Left ventricle myocardium inferior (tissue), 1 donor: ENCODE measurements around the gene ARHGAP24. TPM values are rescaled to one million over a fixed set of nuclear protein-coding genes. Genes with fewer than 3 reads are reported as not detected.

Source experiments
- DNase-seq: peaks from one replicate; pipeline ENCODE4 v3.0.0-alpha.2; 2020
- H3K27ac ChIP-seq: fragments of 200-600 bp; replicated peaks from 2 replicates; pipeline ENCODE4 v1.8.0; 2021
- H3K27me3 ChIP-seq: fragments of 200-600 bp; 2 replicates; pipeline ENCODE4 v1.8.0; 2021; ENCODE audit warnings: low read depth
- H3K36me3 ChIP-seq: fragments of 200-600 bp; 2 replicates; pipeline ENCODE4 v1.8.0; 2021
- H3K4me1 ChIP-seq: fragments of 200-600 bp; 2 replicates; pipeline ENCODE4 v1.8.0; 2021
- H3K4me3 ChIP-seq: fragments of 200-600 bp; 2 replicates; pipeline ENCODE4 v1.8.0; 2021; ENCODE audit warnings: mild to moderate bottlenecking, moderate library complexity
- H3K9me3 ChIP-seq: fragments of 200-600 bp; replicated peaks from 2 replicates; pipeline ENCODE4 v1.8.0; 2021
- CTCF ChIP-seq: fragments of 200-600 bp; IDR thresholded peaks from 2 replicates; pipeline ENCODE4 v1.8.0; 2021; ENCODE audit warnings: antibody characterized with exemption, mild to moderate bottlenecking, borderline replicate concordance
- intact Hi-C: fragments of 100-400 bp; cut with micrococcal nuclease; formaldehyde crosslinking; loops from one replicate; pipeline ENCODE4 v1.11.0; 2022
- total RNA-seq: library from RNA; stranded (reverse); fragmentation: NEBNext Ultra II Directional; extraction: Animal tissue kit (Norgen Biotek cat#: 25700); gene quantifications from one replicate; pipeline ENCODE4 v1.2.1, GENCODE V29; 2021
- donor health status: DM: no; HTN: yes; CAD: no; lungs with severe emphysema.

The ARHGAP24 gene
- total RNA-seq, 1 donor from 2014 or later: 13.7 TPM

GRCh38 chr4:85733798-85734197, 258.8 kb downstream of the ARHGAP24 start:
- no peaks in the 10 kb centered on the region for H3K27me3 ChIP-seq
- H3K4me1 ChIP-seq: peaks cover 34% of the 10 kb centered on the region
- no peaks in the 10 kb centered on the region for H3K9me3 ChIP-seq
- DNase-seq: no peak
- H3K27ac ChIP-seq: peak overlapping the region; percentile 57
- no peak for TF ChIP-seq CTCF
- intact Hi-C loops: no loop called here
- no peaks in the 10 kb centered on the region for H3K36me3 ChIP-seq
- H3K4me3 ChIP-seq: no peak overlapping the region

GRCh38 chr4:85734424-85734831, 259.5 kb downstream of the ARHGAP24 start:
- H3K4me1 ChIP-seq: peaks cover 32% of the 10 kb centered on the region
- no peaks in the 10 kb centered on the region for H3K36me3 ChIP-seq
- no peak for DNase-seq
- peak overlapping the region; percentile 57 for H3K27ac ChIP-seq
- H3K4me3 ChIP-seq: no peak overlapping the region
- no peak for TF ChIP-seq CTCF
- no peaks in the 10 kb centered on the region for H3K27me3 ChIP-seq
- H3K9me3 ChIP-seq: no peaks in the 10 kb centered on the region
- intact Hi-C loops: no loop called here

GRCh38 chr4:85736571-85736970, 261.6 kb downstream of the ARHGAP24 start:
- H3K36me3 ChIP-seq: no peaks in the 10 kb centered on the region
- H3K4me3 ChIP-seq: no peak overlapping the region
- peaks cover 37% of the 10 kb centered on the region for H3K4me1 ChIP-seq
- DNase-seq: no peak
- no peak for TF ChIP-seq CTCF
- H3K27ac ChIP-seq: no peak overlapping the region
- H3K9me3 ChIP-seq: no peaks in the 10 kb centered on the region
- intact Hi-C loops: no loop called here
- no peaks in the 10 kb centered on the region for H3K27me3 ChIP-seq

GRCh38 chr4:85737254-85737653, 262.3 kb downstream of the ARHGAP24 start:
- Histone ChIP-seq H3K9me3 (no peaks in the 10 kb centered on the region), H3K36me3 (no peaks in the 10 kb centered on the region), H3K4me1 (peaks cover 37% of the 10 kb centered on the region), H3K27ac (no peak overlapping the region), H3K4me3 (no peak overlapping the region), H3K27me3 (no peaks in the 10 kb centered on the region)
- intact Hi-C loops: no loop called here
- TF ChIP-seq CTCF: no peak
- DNase-seq: no peak

GRCh38 chr4:85738721-85739120, 263.8 kb downstream of the ARHGAP24 start:
- Histone ChIP-seq H3K27me3 (no peaks in the 10 kb centered on the region), H3K36me3 (no peaks in the 10 kb centered on the region), H3K27ac (no peak overlapping the region), H3K4me3 (no peak overlapping the region), H3K4me1 (peaks cover 34% of the 10 kb centered on the region), H3K9me3 (no peaks in the 10 kb centered on the region)
- DNase-seq: no peak
- TF ChIP-seq CTCF: no peak
- intact Hi-C loops: no loop called here
